NCI-H187 treated with DMSO at 0.1 percent for 48 hours (cell line): ENCODE results near the gene HOXC10.
A peak's percentile ranks its signal among the peaks of the same experiment; 100 is the strongest.

Experiments
- DNase-seq: peaks from one replicate; lab custom pipeline; 2025; lab: John Stamatoyannopoulos, UW

HOXC10 gene

GRCh38 chr12:54030442-54030801 lies 45.5 kb downstream of the HOXC10 start:
- DNase-seq = no peak

DNA sequence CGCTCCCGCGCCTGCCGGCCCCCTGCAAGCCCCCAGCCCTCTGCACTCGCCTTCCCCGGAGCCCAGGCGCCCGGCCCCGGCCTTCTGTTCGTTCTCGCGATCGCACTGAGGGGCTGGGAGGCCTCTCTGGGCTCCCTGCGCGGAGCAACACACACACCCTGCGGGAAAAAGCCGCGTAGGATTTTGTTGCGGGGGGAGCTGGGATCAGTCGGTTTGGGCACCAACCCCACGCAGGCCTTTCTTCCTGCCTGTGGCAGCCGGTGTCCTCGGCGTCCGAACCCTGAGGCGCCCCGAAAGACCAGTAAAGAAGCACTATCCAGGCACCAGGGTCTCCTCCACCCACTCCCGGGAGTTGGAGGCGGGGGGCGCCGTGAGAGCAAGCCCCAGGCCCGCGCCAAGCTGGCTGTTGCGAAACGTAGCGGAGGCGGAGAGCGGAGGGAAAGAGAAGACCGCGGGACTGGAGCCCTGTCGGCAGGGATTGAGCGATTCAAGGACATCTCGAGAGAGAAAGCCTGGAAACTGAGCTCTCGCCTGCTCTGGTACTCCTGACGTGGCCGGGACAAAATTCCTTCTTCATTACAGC lies 46.0 kb downstream of the HOXC10 start:
- no peak for DNase-seq

DNA sequence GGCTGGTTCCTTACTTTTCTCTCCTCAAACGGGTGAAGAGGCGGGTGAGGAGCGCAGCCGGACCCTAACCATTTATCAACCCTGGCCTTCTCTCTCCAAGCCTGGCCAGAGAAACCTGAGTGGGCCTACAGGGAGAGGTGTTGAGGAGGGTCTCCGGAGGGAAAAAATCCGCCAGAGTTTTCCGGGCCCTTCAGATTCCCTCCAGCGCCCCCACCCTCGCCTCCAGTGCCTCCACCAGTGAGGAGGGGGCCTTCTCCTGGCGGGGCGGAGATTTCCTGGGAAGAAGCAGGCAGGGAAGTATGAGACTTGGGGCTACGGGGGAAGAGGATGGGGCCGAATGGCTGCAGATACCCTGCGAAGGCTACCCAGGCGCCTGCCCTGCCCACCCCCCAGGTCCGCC lies 46.5 kb downstream of the HOXC10 start:
- no peak for DNase-seq

DNA sequence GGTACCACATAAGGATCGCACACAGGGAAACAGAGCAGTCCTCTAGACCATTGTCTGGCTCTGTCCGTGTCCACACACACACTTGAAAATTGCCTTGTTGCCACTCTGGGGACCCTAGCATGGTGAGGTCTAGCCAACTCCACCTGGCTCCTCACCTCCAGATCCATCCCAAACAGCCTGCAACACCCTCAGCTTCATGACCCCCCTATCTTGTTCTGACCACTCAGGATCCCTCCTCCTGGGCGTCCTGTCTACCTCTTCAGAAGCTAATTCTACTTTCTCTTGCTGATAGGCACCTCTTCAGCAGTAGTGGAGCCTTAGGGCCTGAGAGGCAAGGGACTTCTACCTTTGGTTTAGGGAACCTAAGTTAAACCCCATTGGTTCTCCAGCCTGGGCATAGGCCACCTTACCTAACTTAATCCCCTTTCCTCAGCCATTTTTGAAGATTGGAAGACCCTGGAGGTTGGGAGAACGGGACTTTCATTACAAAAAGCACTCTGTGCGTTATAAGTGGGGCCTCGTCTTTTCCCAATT lies 47.2 kb downstream of the HOXC10 start:
- DNase-seq = no peak

DNA sequence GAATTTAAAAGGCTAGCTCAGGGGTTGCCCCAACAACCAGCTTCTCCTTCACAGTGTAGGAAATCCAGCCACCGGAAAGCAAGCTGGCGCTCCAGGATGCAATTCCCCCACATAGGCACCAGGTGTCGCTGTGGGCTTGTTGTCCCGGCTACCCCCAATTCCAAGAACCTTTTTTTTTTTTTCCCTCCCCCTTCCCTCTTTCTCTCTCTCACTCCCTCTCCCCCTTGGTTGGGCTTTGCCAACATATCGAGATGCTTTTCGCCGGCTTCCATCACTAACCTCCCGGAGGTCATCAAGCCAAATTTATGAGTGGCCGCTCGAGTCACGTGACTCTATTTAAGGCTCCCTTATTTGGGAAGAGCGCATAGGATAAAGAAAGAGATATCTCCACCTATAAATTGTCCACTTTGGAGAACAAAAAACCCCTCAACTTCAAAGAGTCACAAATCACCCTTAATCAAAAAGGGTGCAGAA lies 47.7 kb downstream of the HOXC10 start, which contains the start of gene HOXC5:
TSS of gene HOXC5 (plus strand) at position 424 of the 474 bp plus-strand sequence. CDS start 73 bp downstream, outside the sequence.
- DNase-seq = peak; percentile 64

DNA sequence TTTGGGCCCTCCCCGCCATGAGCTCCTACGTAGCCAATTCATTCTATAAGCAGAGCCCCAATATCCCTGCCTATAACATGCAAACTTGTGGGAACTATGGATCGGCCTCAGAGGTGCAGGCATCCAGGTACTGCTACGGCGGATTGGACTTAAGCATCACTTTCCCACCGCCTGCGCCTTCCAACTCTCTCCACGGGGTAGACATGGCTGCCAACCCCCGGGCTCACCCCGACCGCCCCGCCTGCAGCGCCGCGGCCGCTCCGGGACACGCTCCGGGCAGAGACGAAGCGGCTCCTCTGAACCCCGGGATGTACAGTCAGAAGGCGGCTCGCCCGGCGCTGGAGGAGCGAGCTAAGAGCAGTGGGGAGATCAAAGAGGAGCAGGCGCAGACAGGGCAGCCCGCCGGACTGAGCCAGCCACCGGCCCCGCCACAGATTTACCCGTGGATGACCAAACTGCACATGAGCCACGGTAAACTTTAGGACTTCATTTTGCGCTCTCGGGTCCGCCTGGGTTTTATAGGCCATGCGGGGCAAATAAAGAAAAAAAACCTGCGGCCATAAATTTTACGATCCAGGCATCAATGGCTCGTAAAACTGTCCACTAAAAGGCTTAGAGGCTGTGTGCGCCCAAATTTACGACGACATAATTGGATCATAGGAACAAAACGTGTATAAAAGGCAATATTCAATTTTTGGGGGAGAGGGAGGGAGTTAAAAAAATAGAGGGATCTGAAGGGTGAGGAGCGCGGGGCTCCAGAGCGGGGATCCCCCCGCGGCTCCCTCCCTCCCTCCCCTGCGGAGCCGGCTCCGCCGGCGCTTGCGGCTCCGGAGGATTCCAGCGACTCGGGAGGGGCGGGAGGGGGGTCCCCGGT lies 48.4 kb downstream of the HOXC10 start:
- no peak for DNase-seq

DNA sequence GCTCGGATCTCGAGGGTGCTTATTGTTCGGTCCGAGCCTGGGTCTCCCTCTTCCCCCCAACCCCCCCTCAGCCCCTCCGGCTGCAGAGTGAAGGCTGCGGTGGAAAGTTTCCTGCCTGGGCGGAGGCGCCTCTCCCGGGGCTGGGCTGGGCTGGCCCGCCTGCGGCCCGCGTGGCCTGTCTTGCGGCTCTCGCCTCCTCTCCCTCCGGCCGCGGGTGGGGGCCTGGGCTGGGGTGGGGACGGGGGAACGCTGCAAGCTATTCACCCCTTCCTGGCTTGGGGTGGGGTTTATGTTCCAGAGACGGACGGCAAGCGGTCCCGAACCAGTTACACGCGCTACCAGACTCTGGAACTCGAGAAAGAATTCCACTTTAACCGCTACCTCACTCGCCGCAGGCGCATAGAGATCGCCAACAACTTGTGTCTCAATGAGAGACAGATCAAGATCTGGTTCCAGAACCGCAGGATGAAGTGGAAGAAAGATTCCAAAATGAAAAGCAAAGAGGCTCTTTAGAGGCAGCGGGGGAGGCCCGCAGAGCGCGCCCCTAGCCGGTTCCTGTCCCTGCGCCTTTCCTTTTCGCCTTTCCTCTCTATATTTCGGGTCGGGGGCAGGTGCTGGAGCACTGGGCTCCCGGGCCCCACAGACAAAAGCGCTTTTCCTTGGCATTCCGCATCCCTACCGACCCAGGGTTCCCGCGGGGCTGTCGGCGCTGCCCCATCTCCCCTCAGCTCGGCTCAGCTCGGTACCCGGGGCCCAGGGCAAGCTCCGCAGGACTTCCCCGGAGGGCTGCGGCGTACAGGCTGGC lies 49.2 kb downstream of the HOXC10 start:
- no peak for DNase-seq

DNA sequence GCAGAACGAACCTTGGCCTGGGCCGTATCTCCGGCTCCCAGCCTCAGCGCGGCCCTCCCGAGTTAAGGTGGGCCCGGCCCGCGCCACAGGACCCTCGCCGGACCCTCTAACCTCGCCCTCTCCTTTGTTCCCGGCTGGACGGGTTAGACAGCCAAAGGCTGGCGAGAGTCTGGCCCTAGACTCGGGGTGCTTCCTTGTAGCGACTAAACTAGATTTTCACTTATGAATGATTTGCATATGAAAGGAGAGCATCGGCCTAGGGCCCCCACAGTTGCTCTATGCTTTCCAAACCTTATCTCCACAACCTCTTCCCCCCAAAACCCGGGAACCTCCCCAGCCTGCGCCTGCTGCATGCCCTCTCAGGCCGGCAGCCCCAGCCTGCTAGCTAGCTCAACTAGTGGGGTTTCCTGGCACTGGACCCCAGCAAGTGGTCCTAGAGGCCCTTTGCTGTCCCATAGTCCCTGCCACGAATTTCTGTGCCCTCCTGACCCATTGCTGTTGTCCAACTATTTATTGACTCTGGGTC lies 49.9 kb downstream of the HOXC10 start:
- no peak for DNase-seq

DNA sequence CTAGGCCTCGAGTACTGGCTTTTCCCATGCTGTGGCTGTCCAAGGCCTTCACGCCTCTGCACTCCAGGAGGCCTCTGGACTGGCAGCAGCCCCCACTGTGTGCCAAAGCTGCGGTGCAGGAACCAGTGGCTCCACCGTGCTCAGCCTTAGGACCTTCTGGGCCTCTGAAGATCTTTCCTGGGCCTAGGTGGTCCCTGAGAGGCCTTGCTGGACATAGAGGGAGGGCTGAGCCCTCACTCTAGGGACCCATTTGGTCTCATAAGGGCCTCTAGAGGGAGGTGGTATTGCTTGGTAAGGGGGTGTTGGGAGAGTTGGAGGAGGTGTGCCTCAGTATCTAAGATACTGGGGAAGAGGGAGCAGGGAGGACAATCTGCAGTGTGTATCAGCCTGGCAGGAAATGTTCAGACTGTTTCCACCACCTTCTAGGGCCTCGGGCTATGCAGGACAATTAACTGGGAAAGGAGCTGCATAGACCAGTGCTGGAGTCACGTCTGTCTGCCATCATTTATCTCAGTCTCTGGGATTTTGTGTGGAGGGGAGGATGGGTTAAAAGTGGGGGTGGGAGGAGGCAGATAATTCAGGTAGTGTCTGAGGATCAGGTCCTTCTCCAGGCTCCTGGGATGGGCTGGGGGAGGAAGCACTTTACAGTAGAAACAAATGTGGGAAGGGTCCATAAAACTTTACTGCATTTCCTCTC lies 50.8 kb downstream of the HOXC10 start:
- DNase-seq = no peak

- DNase-seq = peak; percentile 61
Observed at GRCh38 chr12:54036620-54037359, 51.8 kb downstream of the HOXC10 start.

- DNase-seq = no peak
Observed at GRCh38 chr12:54037360-54038283, 52.7 kb downstream of the HOXC10 start.

DNA sequence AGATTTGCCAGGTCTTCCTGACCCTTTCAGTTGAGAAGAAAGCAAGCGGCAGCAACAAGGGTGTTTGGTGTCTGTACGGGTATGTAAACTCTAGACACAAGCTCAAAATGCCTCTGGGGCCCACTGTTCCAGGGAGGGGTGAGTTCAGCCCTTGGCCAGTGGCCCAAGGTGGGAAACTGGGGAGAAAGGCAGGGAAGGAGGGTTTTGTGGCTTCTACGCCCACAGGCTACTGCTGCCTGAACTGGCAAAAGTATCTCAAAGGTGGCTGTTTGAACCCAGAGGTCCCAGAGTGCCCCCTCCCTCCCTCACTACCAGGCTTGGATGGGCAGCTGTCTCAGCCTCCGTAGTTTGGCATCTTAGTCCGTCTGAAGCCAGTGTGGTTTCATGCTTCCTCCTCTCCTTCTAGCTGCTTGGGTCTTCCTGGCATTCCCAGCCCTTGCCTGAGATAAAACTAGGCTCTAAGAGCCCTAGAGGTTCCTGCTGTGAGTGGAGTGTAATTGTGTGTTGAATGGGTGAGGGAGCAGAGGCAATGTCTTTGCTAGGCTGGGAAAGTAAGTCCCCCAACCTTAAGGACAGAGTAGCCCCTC lies 53.4 kb downstream of the HOXC10 start:
- DNase-seq = no peak

- DNase-seq = no peak
Observed at GRCh38 chr12:54038871-54039414, 54.0 kb downstream of the HOXC10 start.

- no peak for DNase-seq
Observed at GRCh38 chr12:54039417-54040147, 54.6 kb downstream of the HOXC10 start.
